HG02571 (cell line): ENCODE results near the gene CBLB.

Source experiments
- ATAC-seq: cut with Tn5 transposase; IDR thresholded peaks from one replicate; pipeline ENCODE4 v1.9.1; 2021; ENCODE audit warnings: mild to moderate bottlenecking, moderate library complexity; ENCODE audit not compliant: unreplicated experiment

CBLB gene

DNA sequence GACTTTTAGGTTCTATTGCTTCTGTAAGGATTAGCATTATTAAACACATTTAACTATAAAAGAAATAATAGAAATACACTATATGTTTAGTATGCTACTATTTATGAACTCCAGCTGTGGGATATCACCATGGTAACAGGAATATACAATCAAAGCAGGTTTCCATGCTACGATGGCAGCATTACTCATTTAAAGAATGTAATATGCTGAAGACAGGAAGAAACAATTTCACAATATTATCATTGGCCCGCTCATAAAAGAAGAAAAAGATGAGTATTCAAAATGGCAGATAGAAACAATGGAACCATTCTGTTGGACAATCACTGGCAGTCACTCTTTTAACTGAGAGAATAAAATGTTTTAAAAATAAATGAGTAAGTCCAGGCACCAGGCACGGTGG is 153.4 kb downstream of the CBLB start:
- ATAC-seq: no peak

DNA sequence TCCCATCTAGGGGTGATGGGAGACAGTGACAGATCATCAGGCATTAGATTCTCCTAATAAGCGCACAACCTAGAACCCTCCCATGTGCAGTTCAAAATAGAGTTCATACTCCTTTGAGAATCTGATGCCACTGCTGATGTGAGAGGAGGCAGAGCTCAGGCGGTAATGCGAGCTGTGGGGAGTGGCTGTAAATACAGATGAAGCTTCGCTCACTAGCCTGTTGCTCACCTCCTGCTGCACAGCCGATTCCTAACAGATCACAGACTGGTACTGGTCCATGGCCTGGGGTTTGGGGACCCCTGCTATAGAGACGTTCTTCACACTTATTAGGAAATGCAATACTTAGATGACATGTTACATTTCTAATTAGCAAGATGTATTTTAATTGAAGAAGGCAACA is 154.4 kb downstream of the CBLB start:
- ATAC-seq: no peak

DNA sequence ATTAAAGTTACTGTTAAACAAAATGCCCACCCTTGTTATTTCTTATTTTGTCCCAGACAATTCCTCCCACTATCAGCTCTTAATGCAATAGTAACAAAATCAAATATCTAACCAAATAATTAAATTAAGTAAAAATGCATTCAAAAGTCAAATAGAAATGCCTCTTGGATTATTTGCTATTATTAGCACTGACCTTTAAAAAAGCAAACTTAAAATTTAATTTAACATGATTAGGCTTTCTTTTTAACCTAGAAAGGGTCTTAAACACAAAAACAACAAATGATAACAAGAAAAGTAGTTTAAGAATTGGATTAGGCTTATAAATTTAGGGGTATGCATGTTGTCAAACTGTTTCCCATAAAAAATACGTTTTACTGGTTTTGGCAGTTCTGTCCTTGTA is 159.8 kb downstream of the CBLB start:
- ATAC-seq: no peak

DNA sequence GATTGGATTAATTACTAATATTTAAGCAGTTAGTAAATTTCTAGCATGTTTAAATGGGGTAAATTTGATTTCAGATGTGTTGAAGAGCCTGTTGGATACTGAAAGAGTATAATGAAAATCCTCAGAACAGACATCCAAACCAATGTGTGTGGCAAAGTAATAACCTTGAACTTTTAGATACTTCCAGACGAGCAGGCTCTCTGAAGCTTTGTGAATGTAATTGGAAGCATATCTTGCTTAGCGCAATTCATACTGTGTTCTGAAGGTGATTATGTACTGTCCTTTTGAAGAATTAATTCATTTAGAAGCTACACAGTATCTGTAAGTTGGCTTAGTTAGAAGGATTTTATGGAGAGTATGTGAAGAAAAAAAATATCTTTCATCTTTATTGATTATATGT is 161.8 kb downstream of the CBLB start:
- no peak for ATAC-seq

DNA sequence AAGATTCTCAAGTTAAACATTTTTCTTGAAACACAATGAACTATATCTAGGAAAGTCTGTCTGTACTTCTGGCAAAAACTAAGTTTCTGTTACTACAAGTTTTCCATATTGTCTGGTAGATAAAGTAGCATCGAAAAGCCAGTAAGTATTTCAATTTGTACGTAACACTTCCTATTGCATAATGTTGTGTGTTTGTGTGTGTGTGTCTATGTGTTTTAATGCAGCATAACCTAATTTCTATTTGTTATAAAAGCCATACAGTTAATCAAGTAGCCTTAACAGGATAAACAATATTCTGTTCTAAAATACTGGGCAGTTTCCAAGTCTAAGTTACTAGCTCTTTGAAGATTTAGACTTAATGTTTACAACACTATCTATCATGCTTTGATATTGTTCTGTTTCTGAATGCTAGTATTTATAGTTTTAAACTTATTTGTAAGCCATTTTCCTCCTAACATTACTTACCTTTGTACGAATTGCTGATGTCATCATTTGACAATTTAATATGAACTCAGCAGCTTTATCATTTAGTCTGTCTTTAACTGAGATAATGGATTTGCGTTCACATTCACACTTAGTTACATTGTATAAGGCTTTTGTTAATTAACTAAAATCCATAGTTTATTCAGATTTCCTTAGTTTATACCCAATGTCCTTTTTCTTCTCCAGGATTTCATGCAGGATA is 163.9 kb downstream of the CBLB start:
- ATAC-seq: no peak

DNA sequence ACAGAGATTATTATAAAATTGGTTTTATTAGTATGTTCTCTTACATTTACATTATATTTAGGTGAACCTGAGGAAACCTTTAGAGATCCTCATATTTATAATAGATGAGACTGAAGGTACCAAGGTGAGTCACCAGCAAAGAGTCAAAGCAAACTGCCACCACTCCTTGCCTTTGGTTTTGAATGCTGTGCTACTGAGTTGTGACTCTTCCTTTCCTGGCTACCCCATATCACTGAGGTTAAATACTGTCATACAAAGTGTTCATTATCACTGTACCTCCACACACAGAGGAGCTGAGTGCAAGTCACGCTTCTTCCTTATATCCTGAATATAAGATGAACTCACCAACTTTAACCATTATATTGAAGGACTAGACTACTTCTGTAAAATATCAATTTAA is 168.2 kb downstream of the CBLB start:
- no peak for ATAC-seq

DNA sequence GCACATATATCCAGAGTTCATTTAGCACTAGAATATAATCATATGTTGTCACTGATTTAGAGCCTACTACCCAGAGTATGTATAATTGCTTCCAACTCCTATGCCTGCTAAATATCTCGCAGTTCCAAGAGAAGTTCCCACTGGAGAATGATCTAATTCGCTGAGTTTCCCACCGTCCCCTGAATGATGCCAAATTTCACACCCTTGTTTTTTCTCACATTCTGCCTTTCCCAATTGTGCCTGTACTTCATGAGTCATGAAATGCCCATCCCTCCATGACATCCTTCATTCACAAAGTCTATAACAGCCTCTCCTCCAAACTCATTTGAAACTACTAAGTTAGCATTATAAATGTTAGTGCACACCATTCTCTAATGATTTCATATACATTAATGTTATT is 177.2 kb downstream of the CBLB start:
- no peak for ATAC-seq

DNA sequence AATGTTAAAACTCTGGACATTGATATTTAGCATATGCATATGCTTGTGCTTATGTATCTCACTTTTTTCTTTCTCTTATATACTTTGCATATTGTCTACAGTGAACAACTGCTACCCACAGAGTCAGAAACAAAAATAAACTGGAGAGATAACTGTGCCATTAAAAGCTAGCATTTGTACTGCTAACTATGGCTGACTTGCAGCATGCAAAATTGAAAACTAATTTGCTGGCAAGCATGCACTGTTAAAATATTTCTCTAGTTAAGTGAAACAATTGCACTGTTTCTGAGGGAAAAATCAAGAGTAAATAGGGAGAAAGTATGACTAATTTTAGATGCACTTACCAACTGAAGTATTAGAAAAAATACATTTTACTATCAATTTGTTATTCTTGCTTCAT is 177.8 kb downstream of the CBLB start:
- ATAC-seq: no peak

DNA sequence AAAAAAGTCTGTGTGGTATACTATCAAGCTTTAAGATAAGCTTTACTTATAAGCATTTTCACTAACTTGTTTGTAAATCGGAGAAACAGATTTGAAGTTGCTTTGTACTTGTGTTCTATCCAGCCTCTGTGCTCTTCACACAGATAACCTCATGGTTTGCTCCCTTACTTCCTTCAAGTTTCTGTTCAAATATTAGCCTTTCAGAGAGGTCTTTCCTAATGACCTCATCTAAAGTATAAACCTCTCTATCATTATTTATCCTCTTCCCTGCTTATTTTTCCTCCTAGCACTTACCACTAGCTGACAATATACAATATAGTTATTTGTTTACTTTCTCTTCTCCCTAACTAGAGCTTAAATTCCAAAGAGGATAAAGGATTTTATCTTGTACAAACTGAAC is 180.0 kb downstream of the CBLB start:
- ATAC-seq: no peak

DNA sequence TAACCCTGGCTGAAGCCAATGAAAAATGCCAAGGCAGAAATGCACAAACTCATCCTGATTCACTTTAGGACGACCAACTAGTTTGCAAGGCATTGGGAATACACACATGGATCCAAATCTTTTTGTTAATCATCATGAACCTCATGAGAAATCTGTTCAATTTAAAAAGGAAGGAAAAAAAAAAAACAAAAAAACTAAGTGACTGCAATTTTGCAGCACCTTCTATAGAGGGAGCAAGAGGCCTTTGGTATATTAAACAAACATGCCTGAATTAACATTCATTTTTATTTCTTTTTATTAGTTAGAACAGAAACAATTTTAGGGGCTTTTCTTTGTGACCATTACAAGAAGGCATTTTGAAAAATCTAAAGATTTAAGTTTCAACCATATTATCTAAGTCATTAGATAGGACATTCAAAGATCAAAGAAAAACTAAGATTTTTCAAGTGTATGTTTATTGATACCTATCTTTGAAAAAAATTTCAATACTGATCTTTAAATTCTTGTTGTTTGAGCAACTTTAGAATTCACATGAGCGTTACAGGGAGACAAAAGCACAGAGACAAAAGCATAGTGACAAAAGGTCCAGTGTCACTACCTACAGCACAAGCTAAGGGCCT is 182.4 kb downstream of the CBLB start:
- ATAC-seq: no peak

DNA sequence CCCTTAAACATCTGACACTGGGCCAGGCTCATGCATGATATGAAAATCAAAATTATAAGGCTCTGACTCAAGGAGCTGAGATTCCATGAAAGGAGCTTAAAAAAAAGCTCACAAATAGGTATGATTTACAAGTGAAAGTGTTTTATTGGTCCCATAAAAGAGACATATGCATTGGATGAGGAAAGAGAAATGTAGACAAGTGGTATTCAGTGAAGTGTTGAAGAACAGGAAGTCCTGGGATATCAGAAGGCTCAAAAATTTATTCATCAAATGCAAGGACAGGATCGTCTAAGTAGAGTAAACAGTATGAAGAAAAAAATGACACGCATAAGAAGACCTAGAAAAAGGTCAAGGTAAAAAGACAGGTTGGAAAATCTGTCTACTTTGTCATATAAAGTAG is 188.9 kb downstream of the CBLB start:
- ATAC-seq: no peak

DNA sequence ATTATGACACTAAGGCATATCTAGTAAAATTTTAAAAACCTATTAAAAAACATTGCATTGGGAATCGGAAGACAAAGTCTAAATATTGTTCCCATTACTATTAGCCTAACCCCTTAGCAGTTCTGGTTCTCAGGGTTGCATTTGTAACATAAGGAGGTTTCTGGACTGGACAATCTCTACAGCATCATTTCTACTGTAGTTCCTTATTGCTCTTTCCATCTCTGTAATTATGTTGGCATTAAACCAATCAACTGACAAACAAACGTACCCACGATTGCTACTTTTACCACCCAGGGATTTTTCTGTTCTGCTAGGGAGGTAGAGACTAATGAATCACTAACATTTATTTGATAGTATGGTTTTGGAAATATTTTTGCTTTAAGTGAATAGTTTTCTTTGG is 190.8 kb downstream of the CBLB start:
- no peak for ATAC-seq

DNA sequence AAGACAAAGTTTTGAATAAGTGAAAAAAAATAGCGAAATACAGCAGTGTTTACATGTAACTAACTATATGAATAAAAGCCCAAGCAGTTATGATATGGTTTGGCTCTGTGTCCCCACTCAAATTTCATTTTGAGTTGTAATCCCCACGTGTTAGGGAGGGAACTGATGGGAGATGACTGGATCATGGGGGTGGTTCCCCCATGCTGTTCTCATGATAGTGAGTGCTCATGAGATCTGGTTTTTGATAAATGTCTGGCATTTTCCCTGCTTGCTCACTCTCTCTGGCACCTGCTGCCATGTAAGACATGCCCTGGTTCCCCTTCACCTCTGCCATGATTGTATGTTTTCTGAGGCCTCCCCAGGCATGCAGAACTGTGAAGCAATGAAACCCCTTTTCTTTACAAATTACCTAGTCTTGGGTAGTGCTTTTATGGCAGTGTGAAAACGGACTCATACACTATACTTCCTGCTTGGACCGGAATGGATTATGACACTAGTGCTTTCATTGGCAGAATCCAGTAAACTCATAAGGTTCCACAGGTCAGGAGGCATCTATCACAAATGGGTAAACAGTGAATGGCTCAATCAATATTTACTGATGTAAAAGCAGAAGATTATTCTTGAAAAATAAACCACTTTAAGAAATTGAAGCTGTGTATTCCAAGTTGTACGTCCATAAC is 192.1 kb downstream of the CBLB start:
- ATAC-seq: no peak

DNA sequence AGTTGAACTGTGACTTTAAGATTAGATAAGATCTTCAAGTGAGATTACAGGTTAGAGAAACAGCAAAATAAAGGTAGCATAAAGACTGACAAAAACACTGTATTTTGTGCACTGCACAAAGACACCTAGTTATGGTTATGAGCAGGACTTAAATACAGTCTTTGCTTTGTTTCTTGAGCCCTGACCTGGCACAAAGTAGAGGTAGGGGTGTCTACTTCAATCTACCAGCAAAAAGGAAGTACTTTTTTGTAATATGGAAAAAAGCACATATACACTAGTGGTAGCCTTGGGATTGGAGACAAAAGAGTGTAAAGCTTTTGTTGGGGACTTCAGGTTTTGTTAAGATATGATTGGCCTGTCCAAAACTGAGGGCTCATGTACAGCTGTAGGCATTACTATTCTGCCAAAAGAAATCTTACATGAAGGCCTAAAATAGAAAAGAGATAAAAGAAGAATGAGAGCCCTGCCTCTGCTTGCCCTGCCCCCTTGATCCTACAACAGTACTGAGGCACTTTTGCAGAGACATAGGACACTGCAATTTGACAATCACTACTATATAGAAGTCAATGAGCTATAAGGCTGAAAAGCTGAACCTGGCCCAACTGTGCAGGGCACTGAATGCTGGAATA is 194.3 kb downstream of the CBLB start:
- ATAC-seq: no peak

DNA sequence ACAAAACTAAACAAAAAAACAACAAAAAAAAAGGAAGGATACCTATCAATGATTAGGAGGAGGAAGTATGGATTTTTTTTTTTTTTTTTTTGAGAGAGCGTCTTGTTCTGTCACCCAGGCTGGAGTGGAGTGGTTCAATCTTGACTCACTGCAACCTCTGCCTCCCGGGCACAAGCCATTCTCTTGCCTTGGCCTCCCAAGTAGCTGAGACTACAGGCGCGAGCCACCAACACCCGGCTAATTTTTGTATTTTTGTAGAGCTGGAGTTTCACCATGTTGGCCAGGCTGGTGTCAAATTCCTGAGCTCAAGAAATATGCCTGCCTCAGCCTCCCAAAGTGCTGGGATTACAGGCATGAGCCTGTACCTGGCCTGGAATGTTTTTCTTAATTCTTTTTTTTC is 195.8 kb downstream of the CBLB start:
- ATAC-seq: no peak

DNA sequence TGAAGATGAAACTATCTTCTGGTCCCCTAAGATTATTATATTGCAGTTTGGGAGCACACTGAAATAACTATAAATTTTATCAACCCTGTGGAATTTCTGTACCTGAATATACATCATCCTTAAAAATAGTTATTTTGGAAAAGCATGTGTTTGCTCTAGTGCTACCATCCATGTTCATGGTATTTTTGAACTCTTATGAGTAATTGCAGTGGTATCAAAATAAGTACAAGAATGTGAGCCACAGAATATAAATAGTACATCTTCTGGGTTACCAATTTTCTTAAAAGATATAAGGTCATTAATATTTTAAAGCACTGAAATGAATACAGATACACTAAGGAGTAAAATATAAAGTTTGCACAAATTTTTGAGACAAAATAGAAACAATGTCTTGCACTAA is 206.5 kb downstream of the CBLB start:
- ATAC-seq: no peak

DNA sequence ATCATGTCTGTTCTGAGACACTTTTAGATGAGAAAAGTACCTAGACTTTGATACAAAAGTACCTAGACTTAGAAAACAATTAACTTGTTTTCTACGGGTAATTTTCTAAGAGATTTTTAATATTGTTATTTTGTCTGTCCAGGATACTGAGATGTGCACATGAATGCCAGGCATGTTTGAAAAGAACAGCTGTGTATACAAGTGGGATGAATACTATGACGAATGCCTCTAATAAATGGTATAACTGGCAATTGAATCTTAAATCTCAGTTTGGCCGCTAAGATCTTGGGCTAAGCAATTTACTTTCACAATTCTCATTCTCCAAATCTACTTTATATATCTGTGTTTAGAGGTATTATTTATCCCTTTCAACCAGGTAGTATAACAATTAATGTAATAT is 207.4 kb downstream of the CBLB start:
- ATAC-seq: no peak

DNA sequence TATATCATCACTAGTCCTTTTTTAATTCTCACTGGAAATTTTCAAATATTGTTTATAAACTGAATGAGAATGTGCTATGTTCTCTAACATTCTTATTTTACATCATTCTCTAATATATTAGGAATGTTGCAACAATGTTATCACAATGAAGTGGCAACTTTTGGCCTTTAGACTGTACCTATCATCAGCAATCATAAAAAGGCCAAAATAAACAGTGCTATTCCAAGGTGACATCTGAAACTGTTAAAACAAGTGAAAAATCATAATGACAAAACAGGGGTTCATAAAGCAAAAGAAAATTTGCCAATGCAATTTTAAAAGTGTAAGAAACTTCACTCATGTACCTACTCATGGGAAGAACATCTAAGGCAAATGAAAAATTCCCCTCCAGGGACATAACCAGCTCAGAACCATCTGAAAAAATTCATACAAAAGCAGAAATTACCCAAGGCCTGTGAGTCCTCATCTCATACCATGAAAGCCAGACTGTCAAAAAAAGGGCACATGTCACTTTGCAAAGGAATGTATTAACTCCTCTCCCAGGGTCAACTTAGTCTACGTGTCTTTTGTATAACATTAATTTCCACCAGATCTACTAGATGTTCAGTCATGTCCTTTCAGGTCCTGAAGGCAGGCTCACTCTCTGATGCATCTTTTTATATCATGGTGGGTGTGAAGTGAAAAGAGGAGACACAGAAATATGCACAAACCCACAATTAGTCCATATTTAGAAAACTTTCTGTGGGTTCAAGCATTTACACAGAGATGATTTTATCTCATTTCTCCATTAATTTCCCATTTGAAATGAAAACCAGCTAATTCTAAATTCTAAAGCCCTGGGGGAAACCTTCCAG is 211.9 kb downstream of the CBLB start:
- ATAC-seq: no peak

DNA sequence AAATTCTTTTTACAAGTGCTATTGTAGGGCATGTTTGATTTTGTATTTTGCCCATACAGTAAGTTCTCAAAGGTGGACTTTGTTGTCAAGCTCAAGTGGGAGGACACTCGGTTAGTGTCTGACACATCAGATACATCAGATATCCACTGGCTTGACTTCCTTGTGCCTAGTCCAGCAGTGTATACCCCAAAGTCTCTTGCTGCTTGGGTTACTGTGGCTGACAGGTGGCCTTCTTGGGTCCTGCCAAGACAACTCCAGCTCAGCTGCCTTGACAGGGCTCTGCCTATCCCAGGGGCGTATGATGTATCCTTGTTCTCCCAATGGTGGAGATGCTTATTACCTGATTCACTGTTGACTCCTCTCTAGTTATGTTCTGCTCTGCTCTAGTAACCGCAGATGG is 214.9 kb downstream of the CBLB start:
- no peak for ATAC-seq

DNA sequence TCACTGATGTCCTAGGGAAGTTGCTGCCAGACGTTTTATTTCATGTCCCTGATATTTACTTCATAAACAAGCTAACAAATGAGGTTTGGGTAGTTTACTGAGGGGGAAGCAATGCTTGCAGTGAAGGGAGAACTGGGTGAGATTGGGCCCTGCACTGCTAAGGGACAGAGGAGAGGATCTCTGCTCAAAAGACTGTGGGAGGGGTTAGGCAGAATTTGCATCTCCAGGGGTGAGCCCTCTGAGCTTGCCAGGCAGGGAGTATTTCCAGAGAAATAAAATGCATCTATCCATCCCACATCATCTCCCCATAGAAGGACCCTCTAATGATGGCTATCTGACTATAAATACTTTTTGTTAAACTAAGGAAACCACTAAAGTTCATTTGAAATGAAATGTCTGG is 215.6 kb downstream of the CBLB start:
- no peak for ATAC-seq

DNA sequence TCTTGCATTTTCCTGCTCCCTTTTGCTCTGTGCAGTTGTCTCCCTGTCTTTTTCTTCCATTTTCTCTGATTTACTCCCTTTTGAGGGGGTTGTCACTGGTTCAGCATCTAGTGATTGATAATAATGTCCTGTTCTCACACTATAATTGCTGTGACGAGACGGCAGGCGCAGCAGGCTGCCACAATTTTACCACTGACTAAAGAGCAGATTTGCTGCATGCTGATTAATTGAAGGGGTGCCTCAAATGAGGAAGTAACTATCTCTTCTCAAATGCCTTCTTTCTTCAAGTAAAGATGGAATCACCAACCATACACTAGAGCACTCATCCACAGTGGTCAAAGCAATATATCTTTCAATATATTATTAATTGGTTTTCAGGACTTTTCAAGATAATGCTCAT is 219.3 kb downstream of the CBLB start:
- ATAC-seq: no peak
